ENCODE measurements around the gene CLPTM1L. TPM values are rescaled to one million over a fixed set of nuclear protein-coding genes. Genes with fewer than 3 reads are reported as not detected.
"Not testable (repeated sequence)": the region's sequence is repeated elsewhere in the genome, so short reads cannot be mapped to it uniquely, and the experiment has no call there.

Gene CLPTM1L
- total RNA-seq, 1 donor, result 252 TPM

- no peak for TF ChIP-seq CTCF (IDR thresholded peaks at IDR 0.05; ENCODE audit: insufficient read depth, low read depth, low read length)
- no peak overlapping the region for H3K4me3 ChIP-seq (ENCODE audit: low read depth, low read length)
- no peak for DNase-seq (ENCODE audit: low read depth)
These were observed 68.0 kb downstream of the CLPTM1L start for GRCh38 chr5:1276930-1277329.

GRCh38 chr5:1275397-1276391 is 69.2 kb downstream of the CLPTM1L start:
- H3K4me3 ChIP-seq (ENCODE audit: low read depth, low read length); DNase-seq (ENCODE audit: low read depth): not testable (repeated sequence)

- DNase-seq (ENCODE audit: low read depth), result no peak
- H3K4me3 ChIP-seq (ENCODE audit: low read depth, low read length), result no peak overlapping the region
- no peak for TF ChIP-seq CTCF (IDR thresholded peaks at IDR 0.05; ENCODE audit: insufficient read depth, low read depth, low read length)
These were observed 70.4 kb downstream of the CLPTM1L start for GRCh38 chr5:1274471-1274870.

GRCh38 chr5:1273745-1274144 is 71.2 kb downstream of the CLPTM1L start:
- DNase-seq (ENCODE audit: low read depth), result no peak
- TF ChIP-seq CTCF (IDR thresholded peaks at IDR 0.05; ENCODE audit: insufficient read depth, low read depth, low read length), result no peak

DNA sequence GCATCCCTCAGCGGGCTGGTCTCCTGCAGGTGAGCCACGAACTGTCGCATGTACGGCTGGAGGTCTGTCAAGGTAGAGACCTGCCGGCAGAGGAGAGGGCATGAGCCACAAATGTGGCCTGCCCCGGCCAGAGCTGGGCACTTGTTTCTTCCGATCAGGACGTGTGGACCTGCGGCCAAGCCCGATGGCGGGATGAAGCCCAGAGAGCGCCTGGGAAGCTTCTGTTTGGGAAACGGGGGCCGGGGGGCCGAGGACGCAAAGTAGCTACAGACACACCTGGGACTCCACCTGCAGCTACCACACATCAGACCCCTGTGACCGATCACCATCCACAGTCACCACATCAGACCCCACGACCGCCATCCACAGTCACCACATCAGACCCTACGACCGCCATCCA is 72.7 kb downstream of the CLPTM1L start:
- DNase-seq (ENCODE audit: low read depth), result no peak
- H3K4me3 ChIP-seq (ENCODE audit: low read depth, low read length), result no peak overlapping the region
- TF ChIP-seq CTCF (IDR thresholded peaks at IDR 0.05; ENCODE audit: insufficient read depth, low read depth, low read length), result no peak

More at GRCh38 chr5:1273745-1274144, 71.2 kb downstream of the CLPTM1L start:
- H3K4me3 ChIP-seq (ENCODE audit: low read depth, low read length), result no peak overlapping the region

GRCh38 chr5:1270933-1271914 is 73.7 kb downstream of the CLPTM1L start:
- TF ChIP-seq CTCF (IDR thresholded peaks at IDR 0.05; ENCODE audit: insufficient read depth, low read depth, low read length), result no peak
- DNase-seq (ENCODE audit: low read depth), result no peak
- H3K4me3 ChIP-seq (ENCODE audit: low read depth, low read length), result no peak overlapping the region

- no peak overlapping the region for H3K4me3 ChIP-seq (ENCODE audit: low read depth, low read length)
- TF ChIP-seq CTCF (IDR thresholded peaks at IDR 0.05; ENCODE audit: insufficient read depth, low read depth, low read length), result no peak
- DNase-seq (ENCODE audit: low read depth), result no peak
These were observed 74.5 kb downstream of the CLPTM1L start for GRCh38 chr5:1270426-1270825.
